ENCODE results near the gene GDF3. TPM values are rescaled to one million over a fixed set of nuclear protein-coding genes. Genes with fewer than 3 reads are reported as not detected.
"Not testable (repeated sequence)": the region's sequence is repeated elsewhere in the genome, so short reads cannot be mapped to it uniquely, and the experiment has no call there.

Gene GDF3
- not detected in 3 replicates for total RNA-seq

GRCh38 chr12:7695566-7696197 is at the start of gene GDF3:
TSS of gene GDF3 (minus strand) at chr12:7695775. CDS start at chr12:7695728, 47 bp downstream.
- H3K36me3 Mint-ChIP-seq = no peaks in the 10 kb centered on the region
- no peak within 1 kb of the TSS for H3K4me3 Mint-ChIP-seq
- no peak for DNase-seq (ENCODE audit: low spot score in 2 of 2, unreplicated experiment in 2 of 2)
- H3K27ac Mint-ChIP-seq = no peak within 1 kb of the TSS
- TF ChIP-seq, protein P1, sequence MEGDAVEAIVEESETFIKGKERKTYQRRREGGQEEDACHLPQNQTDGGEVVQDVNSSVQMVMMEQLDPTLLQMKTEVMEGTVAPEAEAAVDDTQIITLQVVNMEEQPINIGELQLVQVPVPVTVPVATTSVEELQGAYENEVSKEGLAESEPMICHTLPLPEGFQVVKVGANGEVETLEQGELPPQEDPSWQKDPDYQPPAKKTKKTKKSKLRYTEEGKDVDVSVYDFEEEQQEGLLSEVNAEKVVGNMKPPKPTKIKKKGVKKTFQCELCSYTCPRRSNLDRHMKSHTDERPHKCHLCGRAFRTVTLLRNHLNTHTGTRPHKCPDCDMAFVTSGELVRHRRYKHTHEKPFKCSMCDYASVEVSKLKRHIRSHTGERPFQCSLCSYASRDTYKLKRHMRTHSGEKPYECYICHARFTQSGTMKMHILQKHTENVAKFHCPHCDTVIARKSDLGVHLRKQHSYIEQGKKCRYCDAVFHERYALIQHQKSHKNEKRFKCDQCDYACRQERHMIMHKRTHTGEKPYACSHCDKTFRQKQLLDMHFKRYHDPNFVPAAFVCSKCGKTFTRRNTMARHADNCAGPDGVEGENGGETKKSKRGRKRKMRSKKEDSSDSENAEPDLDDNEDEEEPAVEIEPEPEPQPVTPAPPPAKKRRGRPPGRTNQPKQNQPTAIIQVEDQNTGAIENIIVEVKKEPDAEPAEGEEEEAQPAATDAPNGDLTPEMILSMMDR (IDR thresholded peaks at IDR 0.05; ENCODE audit: unreplicated experiment) = no peak
- H3K9me3 Mint-ChIP-seq = no peaks in the 10 kb centered on the region
- peaks cover 11% of the 10 kb centered on the region for H3K4me1 Mint-ChIP-seq
- peaks cover 2% of the 10 kb centered on the region for H3K27me3 Mint-ChIP-seq (ENCODE audit: low read depth)

GRCh38 chr12:7732993-7733392 is 37.4 kb upstream of the GDF3 start:
- TF ChIP-seq, protein P1 (IDR thresholded peaks at IDR 0.05; ENCODE audit: unreplicated experiment) = no peak
- no peaks in the 10 kb centered on the region for H3K9me3 Mint-ChIP-seq
- no peak overlapping the region for H3K27ac Mint-ChIP-seq
- no peak overlapping the region for H3K4me3 Mint-ChIP-seq
- H3K27me3 Mint-ChIP-seq (ENCODE audit: low read depth) = no peaks in the 10 kb centered on the region
- no peaks in the 10 kb centered on the region for H3K36me3 Mint-ChIP-seq
- peaks cover 35% of the 10 kb centered on the region for H3K4me1 Mint-ChIP-seq
- no peak for DNase-seq (ENCODE audit: low spot score in 2 of 2, unreplicated experiment in 2 of 2)

GRCh38 chr12:7731486-7731885 is 35.9 kb upstream of the GDF3 start:
- H3K36me3 Mint-ChIP-seq = no peaks in the 10 kb centered on the region
- no peaks in the 10 kb centered on the region for H3K27me3 Mint-ChIP-seq (ENCODE audit: low read depth)
- H3K4me1 Mint-ChIP-seq = peaks cover 35% of the 10 kb centered on the region
- DNase-seq (ENCODE audit: low spot score in 2 of 2, unreplicated experiment in 2 of 2) = no peak
- peak overlapping the region; percentile 6 for H3K4me3 Mint-ChIP-seq
- H3K9me3 Mint-ChIP-seq = peaks cover 3% of the 10 kb centered on the region
- peak overlapping the region; percentile 84 for H3K27ac Mint-ChIP-seq
- TF ChIP-seq, protein P1 (IDR thresholded peaks at IDR 0.05; ENCODE audit: unreplicated experiment) = no peak

DNA sequence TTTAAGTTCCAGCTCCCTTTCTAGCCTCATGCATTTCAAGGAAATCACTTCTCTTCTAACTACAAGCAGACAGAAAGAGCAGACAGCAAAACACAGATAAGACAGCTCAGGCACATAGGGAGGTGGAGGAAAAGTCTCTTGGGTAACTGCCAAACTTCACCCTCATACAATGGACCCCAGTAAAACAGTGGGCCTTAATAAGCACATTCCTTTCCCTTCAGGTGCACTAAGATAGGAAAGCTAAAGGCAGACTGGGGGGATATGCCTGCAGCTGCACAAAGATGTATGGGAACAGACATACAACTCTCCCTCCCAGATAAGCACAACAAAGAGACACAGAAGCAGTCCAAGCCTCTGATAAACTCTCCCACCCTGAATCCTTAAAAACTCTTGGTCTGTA is 35.4 kb upstream of the GDF3 start:
- Mint-ChIP-seq H3K4me1 (peaks cover 35% of the 10 kb centered on the region), H3K27ac (peak overlapping the region; percentile 84)
- not testable (repeated sequence) for H3K36me3 Mint-ChIP-seq; DNase-seq (ENCODE audit: low spot score in 2 of 2, unreplicated experiment in 2 of 2); H3K4me3 Mint-ChIP-seq; H3K9me3 Mint-ChIP-seq; H3K27me3 Mint-ChIP-seq (ENCODE audit: low read depth)

GRCh38 chr12:7729746-7730145 is 34.2 kb upstream of the GDF3 start:
- peaks cover 7% of the 10 kb centered on the region for H3K9me3 Mint-ChIP-seq
- peak overlapping the region; percentile 5 for H3K27ac Mint-ChIP-seq
- H3K36me3 Mint-ChIP-seq = no peaks in the 10 kb centered on the region
- no peak overlapping the region for H3K4me3 Mint-ChIP-seq
- TF ChIP-seq, protein P1 (IDR thresholded peaks at IDR 0.05; ENCODE audit: unreplicated experiment) = no peak
- H3K4me1 Mint-ChIP-seq = peaks cover 35% of the 10 kb centered on the region
- H3K27me3 Mint-ChIP-seq (ENCODE audit: low read depth) = no peaks in the 10 kb centered on the region
- DNase-seq (ENCODE audit: low spot score in 2 of 2, unreplicated experiment in 2 of 2) = no peak

- no peaks in the 10 kb centered on the region for H3K4me1 Mint-ChIP-seq
- no peak overlapping the region for H3K27ac Mint-ChIP-seq
- H3K4me3 Mint-ChIP-seq = no peak overlapping the region
- no peaks in the 10 kb centered on the region for H3K36me3 Mint-ChIP-seq
- H3K9me3 Mint-ChIP-seq = peaks cover 7% of the 10 kb centered on the region
- H3K27me3 Mint-ChIP-seq (ENCODE audit: low read depth) = no peaks in the 10 kb centered on the region
- no peak for DNase-seq (ENCODE audit: low spot score in 2 of 2, unreplicated experiment in 2 of 2)
- TF ChIP-seq, protein P1 (IDR thresholded peaks at IDR 0.05; ENCODE audit: unreplicated experiment) = no peak
These were observed 28.4 kb upstream of the GDF3 start for GRCh38 chr12:7723926-7724325.
